DMS53 (cell line): ENCODE data around the gene COA3.
"Not testable (repeated sequence)": the region's sequence is repeated elsewhere in the genome, so short reads cannot be mapped to it uniquely, and the experiment has no call there.

Source experiments
- DNase-seq: peaks from one replicate; lab custom pipeline; 2025; lab: John Stamatoyannopoulos, UW

COA3 gene

GRCh38 chr17:42781639-42782165 is 16.8 kb downstream of the COA3 start:
- no peak for DNase-seq

GRCh38 chr17:42780851-42781638 is 17.5 kb downstream of the COA3 start:
- DNase-seq, result peak; percentile 44

- DNase-seq, result peak; percentile 59
Measured at GRCh38 chr17:42779936-42780850, 18.3 kb downstream of the COA3 start, which contains the start of gene WNK4. Gene WNK4, plus strand, starts transcription at chr17:42780610. Its CDS starts 89 bp downstream, at chr17:42780699.

- DNase-seq, result no peak
Measured at GRCh38 chr17:42779304-42779935, 19.1 kb downstream of the COA3 start.

GRCh38 chr17:42778570-42778969 is 19.9 kb downstream of the COA3 start:
- no peak for DNase-seq

- DNase-seq, result no peak
Measured at GRCh38 chr17:42775534-42776098, 22.9 kb downstream of the COA3 start.

- no peak for DNase-seq
Measured at GRCh38 chr17:42774066-42774745, 24.3 kb downstream of the COA3 start.

GRCh38 chr17:42773290-42774035 is 25.0 kb downstream of the COA3 start, which contains the start of gene VPS25:
Gene VPS25, plus strand, starts transcription at chr17:42773449. Its CDS starts 27 bp downstream, at chr17:42773476.
- DNase-seq, result peak; percentile 96

- DNase-seq, result peak; percentile 44
Measured at GRCh38 chr17:42772945-42773289, 25.6 kb downstream of the COA3 start.

- not testable (repeated sequence) for DNase-seq
Measured at GRCh38 chr17:42769964-42770363, 28.5 kb downstream of the COA3 start.

- DNase-seq, result not testable (repeated sequence)
Measured at GRCh38 chr17:42768006-42768405, 30.5 kb downstream of the COA3 start.

GRCh38 chr17:42767512-42767911 is 31.0 kb downstream of the COA3 start:
- no peak for DNase-seq

- no peak for DNase-seq
Measured at GRCh38 chr17:42766124-42766523, 32.4 kb downstream of the COA3 start.

- no peak for DNase-seq
Measured at GRCh38 chr17:42761638-42762037, 36.9 kb downstream of the COA3 start.

GRCh38 chr17:42760652-42761581 is 37.6 kb downstream of the COA3 start, which contains the start of gene RAMP2:
Gene RAMP2, plus strand, starts transcription at chr17:42761227. Its CDS starts 35 bp downstream, at chr17:42761262.
- peak; percentile 77 for DNase-seq

- no peak for DNase-seq
Measured at GRCh38 chr17:42759982-42760651, 38.4 kb downstream of the COA3 start.

GRCh38 chr17:42754782-42755181 is 43.7 kb downstream of the COA3 start:
- DNase-seq, result peak; percentile 91

GRCh38 chr17:42751628-42752027 is 46.9 kb downstream of the COA3 start:
- no peak for DNase-seq
